Panc1 (cell line): ENCODE measurements around the gene ZNF503. TPM values are rescaled to one million over a fixed set of nuclear protein-coding genes. Genes with fewer than 3 reads are reported as not detected.

ENCODE experiments used
- ATAC-seq: fragments of 200-7000 bp; cut with Tn5 transposase; 2 replicates; pipeline ENCODE4 v1.9.1; 2020; ENCODE audit warnings: mild to moderate bottlenecking, moderate library complexity
- BruUV-seq: library from RNA; stranded (reverse); fragments of 400-500 nt; replicated peaks from 2 replicates; lab custom pipeline; 2021; lab: Mats Ljungman, UMichigan
- CTCF ChIA-PET: fragments of 300-600 bp; sonication (Branson Sonifier 250); formaldehyde crosslinking; loops from one replicate; lab custom pipeline; 2022; ENCODE audit warnings: antibody characterized with exemption; lab: Charles Lee
- POLR2A ChIA-PET: fragments of 300-600 bp; sonication (Branson Sonifier 250); formaldehyde crosslinking; loops from one replicate; lab custom pipeline; 2022; ENCODE audit warnings: antibody characterized with exemption; lab: Charles Lee
- DNase-seq: peaks from one replicate; pipeline ENCODE4 v3.0.0-alpha.2; 2010; ENCODE audit warnings: low read depth, low spot score
- H3K27ac ChIP-seq: 2 replicates; pipeline ENCODE4 v1.5.1; 2011; ENCODE audit warnings: mild to moderate bottlenecking, low read length, inconsistent platforms
- H3K27me3 ChIP-seq: fragments of 200-500 bp; sonication (Bioruptor generic); 2 replicates; pipeline ENCODE4 v1.6.0; 2014; ENCODE audit warnings: low read length, inconsistent platforms; ENCODE audit not compliant: control insufficient read depth, insufficient read depth
- H3K36me3 ChIP-seq: fragments of 200-500 bp; sonication (Bioruptor generic); 2 replicates; pipeline ENCODE4 v1.5.1; 2014; ENCODE audit warnings: inconsistent platforms, mild to moderate bottlenecking, low read length, moderate library complexity; ENCODE audit not compliant: control insufficient read depth, insufficient read depth
- H3K4me1 ChIP-seq: 2 replicates; pipeline ENCODE4 v1.5.1; 2011; ENCODE audit warnings: inconsistent platforms, mild to moderate bottlenecking, low read length, moderate library complexity; ENCODE audit not compliant: control insufficient read depth, insufficient read depth
- H3K4me3 ChIP-seq, 2 experiments: 2 replicates each; pipeline ENCODE4 v1.5.1; 2011 to 2012; ENCODE audit warnings: low read depth in 2 of 2, low read length in 2 of 2, mild to moderate bottlenecking in 2 of 2, inconsistent platforms in 1 of 2, moderate library complexity in 1 of 2
- H3K9me3 ChIP-seq: fragments of 200-500 bp; sonication (Bioruptor generic); 2 replicates; pipeline ENCODE4 v1.5.1; 2014; ENCODE audit warnings: low read depth, mild to moderate bottlenecking, inconsistent platforms, low read length, moderate library complexity; ENCODE audit not compliant: control insufficient read depth, insufficient read depth
- CTCF ChIP-seq: fragments of 450-650 bp; IDR thresholded peaks from 2 replicates; pipeline ENCODE4 v1.5.1; 2017; ENCODE audit warnings: mild to moderate bottlenecking
- POLR2AphosphoS5 ChIP-seq: IDR thresholded peaks from 2 replicates; pipeline ENCODE4 v1.6.1; 2012; ENCODE audit warnings: mild to moderate bottlenecking, low read depth, low read length, moderate library complexity
- REST ChIP-seq, 2 experiments: IDR thresholded peaks; 2 replicates each; pipeline ENCODE4 v1.6.1; 2011 to 2012; ENCODE audit warnings: low read depth in 2 of 2, control low read depth in 1 of 2, low read length in 1 of 2, mild to moderate bottlenecking in 1 of 2, moderate library complexity in 1 of 2; ENCODE audit not compliant: insufficient read depth in 1 of 2
- SIN3A ChIP-seq: IDR thresholded peaks from 2 replicates; pipeline ENCODE4 v1.6.1; 2012; ENCODE audit warnings: low read depth, mild to moderate bottlenecking, low read length, moderate library complexity, borderline replicate concordance; ENCODE audit not compliant: insufficient read depth
- TCF7L2 ChIP-seq: IDR thresholded peaks from 2 replicates; pipeline ENCODE4 v1.6.1; 2011; ENCODE audit warnings: mild to moderate bottlenecking, low read depth, low read length, inconsistent platforms
- in situ Hi-C: cut with HindIII; loops from 2 replicates; pipeline ENCODE4 v1.10.0; 2016; ENCODE audit warnings: low sequenced_read_pairs, low pct_unique_long_range_greater_than_20kb
- intact Hi-C: fragments of 100-400 bp; cut with micrococcal nuclease; formaldehyde crosslinking; loops from one replicate; pipeline ENCODE4 v1.10.0; 2022; ENCODE audit not compliant: unreplicated experiment
- total RNA-seq: library from RNA; stranded (reverse); gene quantifications from one replicate; pipeline ENCODE4 v1.2.1, GENCODE V29; 2021; ENCODE audit not compliant: unreplicated experiment

ZNF503 gene
- total RNA-seq, 1 experiment from 2014 or later = 10.4 TPM

GRCh38 chr10:75392271-75392670 is 9.3 kb downstream of the ZNF503 start:
- no peak for DNase-seq
- Histone ChIP-seq H3K4me1 (no peaks in the 10 kb centered on the region), H3K27ac (no peak overlapping the region), H3K4me3 (no peak overlapping the region), H3K9me3 (no peaks in the 10 kb centered on the region), H3K27me3 (peaks cover 11% of the 10 kb centered on the region), H3K36me3 (no peaks in the 10 kb centered on the region; the same call in 1 of the 2 replicates)
- intact Hi-C loops (no loop called here), in situ Hi-C loops (no loop called here)
- no peak for ATAC-seq
- BruUV-seq = no TSS peak
- ChIA-PET POLR2A (no interaction called here), CTCF (no interaction called here)
- TF ChIP-seq SIN3A = no peak
- no peak for TF ChIP-seq TCF7L2
- TF ChIP-seq POLR2AphosphoS5 = no peak
- TF ChIP-seq REST (IDR thresholded peaks at IDR 0.05; ENCODE audit: insufficient read depth in 1 of 2, low read depth in 2 of 2, low read length in 1 of 2) = no peak
- TF ChIP-seq CTCF = no peak

- intact Hi-C loops = no loop called here
- no peak for DNase-seq
- no peak overlapping the region for H3K4me3 ChIP-seq
- ChIA-PET POLR2A (interaction anchor here (0.5 kb wide), 1 partner anchor 888 kb away, joined by 3 read pairs; no protein-coding TSS in a partner anchor), CTCF (interaction anchor here (0.9 kb wide), 1 partner anchor 831 kb away, joined by 5 read pairs; no protein-coding TSS in a partner anchor)
- no peaks in the 10 kb centered on the region for H3K9me3 ChIP-seq
- in situ Hi-C loops = no loop called here
- no TSS peak for BruUV-seq
- no peak for ATAC-seq
- no peaks in the 10 kb centered on the region for H3K36me3 ChIP-seq
- peaks cover 11% of the 10 kb centered on the region for H3K27me3 ChIP-seq
- TF ChIP-seq TCF7L2 = no peak
- TF ChIP-seq CTCF = no peak
- no peaks in the 10 kb centered on the region for H3K4me1 ChIP-seq
- H3K27ac ChIP-seq = no peak overlapping the region
Observed at GRCh38 chr10:75390178-75390577, 11.4 kb downstream of the ZNF503 start.
